SK-N-SH treated with all-trans-retinoic acid at 6 μM for 48 hours (cell line): ENCODE measurements around the gene EIF2D.

Source experiments
- ARNTL ChIP-seq: fragments of 450-650 bp; formaldehyde crosslinking; IDR thresholded peaks from 2 replicates; pipeline ENCODE4 v1.5.0; 2020; ENCODE audit warnings: low read depth, mild to moderate bottlenecking, moderate library complexity, borderline replicate concordance
- CSRNP3 ChIP-seq: fragments of 250-450 bp; sonication (Bioruptor Pico); IDR thresholded peaks from 2 replicates; pipeline ENCODE4 v1.5.1; 2021; ENCODE audit warnings: mild to moderate bottlenecking, moderate library complexity
- ESRRG ChIP-seq: fragments of 250-450 bp; sonication (Bioruptor Pico); IDR thresholded peaks from 2 replicates; pipeline ENCODE4 v1.6.1; 2021; ENCODE audit warnings: mild to moderate bottlenecking
- GLIS3 ChIP-seq: fragments of 250-450 bp; sonication (Bioruptor Pico); IDR thresholded peaks from 2 replicates; pipeline ENCODE4 v1.5.0; 2020; ENCODE audit warnings: mild to moderate bottlenecking, moderate library complexity
- ISL1 ChIP-seq: fragments of 250-450 bp; sonication (Bioruptor Pico); IDR thresholded peaks from 2 replicates; pipeline ENCODE4 v2.1.2; 2022; ENCODE audit warnings: mild to moderate bottlenecking, moderate library complexity
- OSR1 ChIP-seq: fragments of 250-450 bp; sonication (Bioruptor Pico); IDR thresholded peaks from 2 replicates; pipeline ENCODE4 v1.8.0; 2022; ENCODE audit warnings: moderate library complexity, mild to moderate bottlenecking, inconsistent platforms
- RARB ChIP-seq: fragments of 250-450 bp; sonication (Bioruptor Pico); IDR thresholded peaks from 2 replicates; pipeline ENCODE4 v1.8.0; 2021; ENCODE audit warnings: mild to moderate bottlenecking, moderate library complexity
- TSHZ2 ChIP-seq: fragments of 250-450 bp; sonication (Bioruptor Pico); IDR thresholded peaks from 2 replicates; pipeline ENCODE4 v1.5.0; 2020; ENCODE audit warnings: mild to moderate bottlenecking, moderate library complexity
- ZNF8 ChIP-seq: fragments of 450-650 bp; formaldehyde crosslinking; IDR thresholded peaks from 2 replicates; pipeline ENCODE4 v1.5.0; 2020; ENCODE audit warnings: mild to moderate bottlenecking, moderate library complexity

- TF ChIP-seq OSR1 (CRISPR knock-in tag) (no peak), ARNTL (CRISPR knock-in tag) (no peak), ISL1 (CRISPR knock-in tag) (no peak), TSHZ2 (no peak), ESRRG (CRISPR knock-in tag) (no peak), RARB (CRISPR knock-in tag) (no peak), CSRNP3 (CRISPR knock-in tag) (no peak), GLIS3 (CRISPR knock-in tag) (no peak), ZNF8 (CRISPR knock-in tag) (no peak)
Measured at GRCh38 chr1:206578068-206578977, 33.9 kb downstream of the EIF2D start.
